DMS 273 (cell line): Measurements from ENCODE around the gene SHROOM2.
"Not testable (repeated sequence)": the region's sequence is repeated elsewhere in the genome, so short reads cannot be mapped to it uniquely, and the experiment has no call there.

Experiments used
- DNase-seq: peaks from one replicate; lab custom pipeline; 2025; ENCODE audit not compliant: unreplicated experiment; lab: John Stamatoyannopoulos, UW

SHROOM2 gene

GRCh38 chrX:9829308-9830267 lies 43.4 kb downstream of the SHROOM2 start:
- no peak for DNase-seq

GRCh38 chrX:9832811-9833210 lies 46.6 kb downstream of the SHROOM2 start:
- no peak for DNase-seq

GRCh38 chrX:9835585-9836210 lies 49.5 kb downstream of the SHROOM2 start:
- no peak for DNase-seq

GRCh38 chrX:9842541-9842940 lies 56.3 kb downstream of the SHROOM2 start:
- no peak for DNase-seq

- no peak for DNase-seq
These were observed 58.8 kb downstream of the SHROOM2 start for GRCh38 chrX:9844936-9845577.

GRCh38 chrX:9845578-9845952 lies 59.3 kb downstream of the SHROOM2 start:
- DNase-seq, result no peak

- DNase-seq, result no peak
These were observed 60.4 kb downstream of the SHROOM2 start for GRCh38 chrX:9846631-9847030.

- no peak for DNase-seq
These were observed 60.8 kb downstream of the SHROOM2 start for GRCh38 chrX:9847071-9847470.

GRCh38 chrX:9848718-9849479 lies 62.7 kb downstream of the SHROOM2 start:
- no peak for DNase-seq

GRCh38 chrX:9851890-9852289 lies 65.7 kb downstream of the SHROOM2 start:
- DNase-seq, result no peak

GRCh38 chrX:9853307-9853706 lies 67.1 kb downstream of the SHROOM2 start:
- no peak for DNase-seq

GRCh38 chrX:9855561-9856283 lies 69.5 kb downstream of the SHROOM2 start:
- DNase-seq, result no peak

- DNase-seq, result no peak
These were observed 70.4 kb downstream of the SHROOM2 start for GRCh38 chrX:9856588-9856987.

GRCh38 chrX:9857575-9858474 lies 71.6 kb downstream of the SHROOM2 start:
- no peak for DNase-seq

- not testable (repeated sequence) for DNase-seq
These were observed 72.5 kb downstream of the SHROOM2 start for GRCh38 chrX:9858684-9859083.

- no peak for DNase-seq
These were observed 73.7 kb downstream of the SHROOM2 start for GRCh38 chrX:9859711-9860555.

- no peak for DNase-seq
These were observed 74.6 kb downstream of the SHROOM2 start for GRCh38 chrX:9860826-9861225.

GRCh38 chrX:9861711-9862110 lies 75.5 kb downstream of the SHROOM2 start:
- DNase-seq, result no peak

- DNase-seq, result no peak
These were observed 76.3 kb downstream of the SHROOM2 start for GRCh38 chrX:9862525-9862924.
